Vagina (tissue), 2 donors: Measurements from ENCODE around the gene SULT1C3. TPM values are rescaled to one million over a fixed set of nuclear protein-coding genes. Genes with fewer than 3 reads are reported as not detected.

ENCODE experiments used
- DNase-seq, 2 donors: peaks; one replicate each; pipeline ENCODE4 v3.0.0-alpha.2; 2017; ENCODE audit errors: extremely low spot score in 2 of 2
- H3K27ac ChIP-seq: fragments of 200-600 bp; sonication (generic); one replicate; pipeline ENCODE4 v1.5.1; 2019
- H3K27me3 ChIP-seq: fragments of 200-600 bp; sonication (generic); one replicate; pipeline ENCODE4 v1.5.1; 2019
- H3K36me3 ChIP-seq, 2 donors: fragments of 200-600 bp; sonication (generic); one replicate each; pipeline ENCODE4 v1.5.1; 2017 to 2019
- H3K4me1 ChIP-seq: fragments of 200-600 bp; sonication (generic); one replicate; pipeline ENCODE4 v1.5.1; 2019
- H3K4me3 ChIP-seq, 2 donors: fragments of 200-600 bp; sonication (generic); 1 replicate in 1 of 2; 2 replicates in 1 of 2; pipeline ENCODE4 v1.5.1; 2016 to 2019
- H3K9me3 ChIP-seq: fragments of 200-600 bp; sonication (generic); one replicate; pipeline ENCODE4 v1.5.1; 2019
- POLR2A ChIP-seq, 2 donors: fragments of 450-650 bp; IDR thresholded peaks; one replicate each; pipeline ENCODE4 v1.6.1; 2017; ENCODE audit warnings: antibody characterized with exemption in 2 of 2, mild to moderate bottlenecking in 2 of 2, moderate library complexity in 2 of 2
- POLR2AphosphoS5 ChIP-seq, 2 donors: sonication (generic); formaldehyde crosslinking; IDR thresholded peaks; one replicate each; pipeline ENCODE4 v1.9.0; 2017; ENCODE audit warnings: antibody characterized with exemption in 2 of 2, mild to moderate bottlenecking in 2 of 2, low read depth in 1 of 2; ENCODE audit not compliant: insufficient read depth in 1 of 2
- intact Hi-C: fragments of 100-400 bp; cut with DNase I; formaldehyde crosslinking; loops from one replicate; pipeline ENCODE4 v1.15.1; 2023
- total RNA-seq: library from RNA; depleted of rRNA; stranded (reverse); fragments of >200 nt; gene quantifications from one replicate; pipeline ENCODE4 v1.2.3, GENCODE V29; 2016
- TF ChIP-seq, protein P1 (sequence below), 3 experiments: fragments of 450-650 bp in 2 of 3; fragments of 200-600 bp in 1 of 3; sonication (generic) in 1 of 3; IDR thresholded peaks; one replicate each; pipeline ENCODE4 v1.5.1; 2017 to 2019; ENCODE audit warnings: antibody characterized with exemption in 3 of 3, mild to moderate bottlenecking in 2 of 3, moderate library complexity in 2 of 3

SULT1C3 gene
- not detected for total RNA-seq

DNA sequence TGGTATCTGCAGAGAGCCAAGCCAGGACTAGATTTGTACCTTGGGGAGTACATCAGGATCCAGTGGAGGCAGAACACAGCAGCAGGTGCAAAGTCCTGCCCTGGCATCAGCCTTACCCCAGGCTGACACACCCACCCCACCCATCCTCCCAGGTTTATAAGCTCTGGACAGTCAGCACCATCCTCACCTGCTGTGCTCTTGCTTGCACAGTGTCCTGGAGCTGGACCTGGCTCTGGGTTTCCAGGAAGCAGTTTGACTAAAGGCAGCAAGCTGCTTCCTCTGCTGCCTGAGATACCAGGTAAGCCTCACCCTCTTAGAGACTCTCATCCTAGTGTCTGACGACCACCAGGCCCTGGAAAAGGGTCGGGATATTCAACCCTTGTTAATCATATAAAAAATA lies at the start of gene SULT1C3:
Gene SULT1C3 (plus strand): TSS at position 183 of the 400 bp plus-strand sequence. CDS start 7,227 bp downstream, outside the sequence.
- no peak within 1 kb of the TSS for H3K27ac ChIP-seq
- TF ChIP-seq, protein P1, sequence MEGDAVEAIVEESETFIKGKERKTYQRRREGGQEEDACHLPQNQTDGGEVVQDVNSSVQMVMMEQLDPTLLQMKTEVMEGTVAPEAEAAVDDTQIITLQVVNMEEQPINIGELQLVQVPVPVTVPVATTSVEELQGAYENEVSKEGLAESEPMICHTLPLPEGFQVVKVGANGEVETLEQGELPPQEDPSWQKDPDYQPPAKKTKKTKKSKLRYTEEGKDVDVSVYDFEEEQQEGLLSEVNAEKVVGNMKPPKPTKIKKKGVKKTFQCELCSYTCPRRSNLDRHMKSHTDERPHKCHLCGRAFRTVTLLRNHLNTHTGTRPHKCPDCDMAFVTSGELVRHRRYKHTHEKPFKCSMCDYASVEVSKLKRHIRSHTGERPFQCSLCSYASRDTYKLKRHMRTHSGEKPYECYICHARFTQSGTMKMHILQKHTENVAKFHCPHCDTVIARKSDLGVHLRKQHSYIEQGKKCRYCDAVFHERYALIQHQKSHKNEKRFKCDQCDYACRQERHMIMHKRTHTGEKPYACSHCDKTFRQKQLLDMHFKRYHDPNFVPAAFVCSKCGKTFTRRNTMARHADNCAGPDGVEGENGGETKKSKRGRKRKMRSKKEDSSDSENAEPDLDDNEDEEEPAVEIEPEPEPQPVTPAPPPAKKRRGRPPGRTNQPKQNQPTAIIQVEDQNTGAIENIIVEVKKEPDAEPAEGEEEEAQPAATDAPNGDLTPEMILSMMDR (IDR thresholded peaks at IDR 0.05) = no peak
- TF ChIP-seq POLR2A (IDR thresholded peaks at IDR 0.05) = no peak
- TF ChIP-seq POLR2AphosphoS5 (IDR thresholded peaks at IDR 0.05; ENCODE audit: insufficient read depth in 1 of 2, low read depth in 1 of 2) = no peak

DNA sequence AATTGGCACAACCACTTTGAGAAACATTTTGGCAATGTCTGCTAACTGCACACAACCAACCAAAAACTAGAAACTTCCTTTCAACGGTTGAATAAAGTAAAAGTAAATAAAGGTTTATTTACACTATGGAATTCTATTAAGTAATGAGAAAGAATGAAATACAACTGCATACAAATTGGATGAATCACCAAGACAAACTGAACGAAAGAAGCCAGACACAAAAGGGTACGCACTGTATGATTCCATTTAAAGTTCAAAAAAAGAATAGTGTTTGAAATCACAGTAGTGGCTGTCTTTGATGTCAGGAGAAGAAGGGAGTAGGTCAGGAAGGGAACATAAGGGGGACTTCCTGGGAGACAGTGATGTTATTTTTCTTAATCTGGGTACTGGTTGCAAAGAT lies 46.5 kb upstream of the SULT1C3 start:
- intact Hi-C loops = no loop called here
- Histone ChIP-seq H3K27me3 (no peaks in the 10 kb centered on the region), H3K36me3 (no peaks in the 10 kb centered on the region), H3K4me3 (no peak overlapping the region), H3K4me1 (no peaks in the 10 kb centered on the region), H3K27ac (no peak overlapping the region), H3K9me3 (no peaks in the 10 kb centered on the region)
- no peak for DNase-seq
- TF ChIP-seq POLR2A (IDR thresholded peaks at IDR 0.05) (no peak), POLR2AphosphoS5 (IDR thresholded peaks at IDR 0.05; ENCODE audit: insufficient read depth in 1 of 2, low read depth in 1 of 2) (no peak)
- TF ChIP-seq, protein P1 (IDR thresholded peaks at IDR 0.05) = no peak

More for the DNA sequence above, at the start of gene SULT1C3:
- Histone ChIP-seq H3K4me1 (no peaks in the 10 kb centered on the region), H3K36me3 (no peaks in the 10 kb centered on the region), H3K27me3 (no peaks in the 10 kb centered on the region), H3K4me3 (no peak within 1 kb of the TSS), H3K9me3 (no peaks in the 10 kb centered on the region)
- intact Hi-C loops = no loop called here
- DNase-seq = no peak

DNA sequence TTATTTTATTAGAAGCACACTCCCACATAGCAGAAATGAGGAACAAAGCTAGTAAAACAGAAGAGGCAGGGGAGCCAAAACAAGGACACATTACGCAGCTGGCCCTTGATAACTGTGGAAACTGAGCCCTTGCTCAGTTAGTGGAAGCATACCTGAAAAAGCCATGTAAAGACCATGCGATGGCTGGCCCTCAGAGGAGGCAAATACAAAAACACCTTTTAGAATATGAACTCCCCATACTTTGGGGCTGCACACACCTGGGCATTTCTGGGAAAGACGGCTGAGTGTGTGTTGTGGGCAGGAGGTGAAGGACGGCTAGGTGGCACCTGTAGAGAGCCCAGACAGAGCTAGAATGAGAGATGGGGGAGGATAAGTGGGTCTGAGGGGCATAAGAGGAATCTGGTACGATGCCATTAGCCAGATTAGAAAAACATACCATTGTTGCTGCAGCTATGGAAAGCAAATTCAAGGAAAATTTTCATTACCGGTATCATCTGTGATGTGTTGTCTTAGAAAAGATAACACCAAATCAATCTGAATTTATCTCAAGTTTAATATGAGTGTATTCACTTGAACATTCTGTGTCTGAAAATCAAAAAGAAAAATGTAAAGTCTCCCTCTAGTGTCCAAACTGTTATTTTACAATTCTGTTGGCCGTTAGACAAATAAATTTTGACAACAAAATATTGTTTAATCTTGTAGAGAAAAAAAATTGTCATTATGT lies 45.2 kb upstream of the SULT1C3 start:
- no peaks in the 10 kb centered on the region for H3K9me3 ChIP-seq
- no peaks in the 10 kb centered on the region for H3K4me1 ChIP-seq
- intact Hi-C loops = no loop called here
- DNase-seq = no peak
- TF ChIP-seq POLR2A (IDR thresholded peaks at IDR 0.05) = no peak
- TF ChIP-seq POLR2AphosphoS5 (IDR thresholded peaks at IDR 0.05; ENCODE audit: insufficient read depth in 1 of 2, low read depth in 1 of 2) = no peak
- TF ChIP-seq, protein P1 (IDR thresholded peaks at IDR 0.05) = no peak
- H3K36me3 ChIP-seq = no peaks in the 10 kb centered on the region
- no peak overlapping the region for H3K4me3 ChIP-seq
- H3K27ac ChIP-seq = no peak overlapping the region
- H3K27me3 ChIP-seq = no peaks in the 10 kb centered on the region

DNA sequence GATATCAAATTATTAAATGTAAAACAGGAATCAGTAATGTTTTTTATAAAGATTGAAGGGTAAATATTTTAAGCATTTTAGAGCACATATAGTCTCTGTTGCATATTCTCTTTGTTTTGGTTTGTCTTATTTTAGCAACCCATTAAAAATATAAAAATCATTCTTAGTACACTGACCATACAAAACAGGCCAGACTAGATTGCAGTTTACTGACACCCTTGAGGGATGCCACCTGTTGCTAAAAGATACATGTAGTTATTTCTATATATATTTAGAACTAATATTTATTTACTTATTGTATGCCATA lies 44.7 kb upstream of the SULT1C3 start:
- Histone ChIP-seq H3K36me3 (no peaks in the 10 kb centered on the region), H3K27me3 (no peaks in the 10 kb centered on the region), H3K4me1 (no peaks in the 10 kb centered on the region), H3K4me3 (no peak overlapping the region), H3K27ac (no peak overlapping the region), H3K9me3 (no peaks in the 10 kb centered on the region)
- intact Hi-C loops = no loop called here
- no peak for DNase-seq
- no peak for TF ChIP-seq POLR2AphosphoS5 (IDR thresholded peaks at IDR 0.05; ENCODE audit: insufficient read depth in 1 of 2, low read depth in 1 of 2)
- TF ChIP-seq, protein P1 (IDR thresholded peaks at IDR 0.05) = no peak
- no peak for TF ChIP-seq POLR2A (IDR thresholded peaks at IDR 0.05)

DNA sequence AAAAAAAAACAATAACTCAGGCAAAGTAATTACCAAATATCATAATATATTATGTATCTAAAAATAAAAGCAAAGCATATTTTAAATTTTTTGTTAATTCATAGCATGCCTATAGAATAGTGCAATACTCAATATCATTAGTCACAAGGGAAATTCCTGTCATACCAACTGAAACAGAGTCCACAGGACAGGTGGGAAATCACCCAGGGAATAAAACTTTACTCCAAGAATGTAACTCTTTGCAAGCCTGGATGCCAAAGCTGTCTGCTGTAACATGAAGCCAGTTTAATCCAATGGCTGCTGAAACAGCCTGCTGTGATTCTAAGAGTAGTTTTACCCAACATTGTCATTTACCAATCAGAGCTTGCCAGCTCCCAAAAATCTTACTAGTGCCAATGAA lies 40.0 kb upstream of the SULT1C3 start:
- Histone ChIP-seq H3K27ac (no peak overlapping the region), H3K4me1 (no peaks in the 10 kb centered on the region), H3K36me3 (no peaks in the 10 kb centered on the region), H3K27me3 (no peaks in the 10 kb centered on the region), H3K4me3 (no peak overlapping the region), H3K9me3 (no peaks in the 10 kb centered on the region)
- DNase-seq = no peak
- TF ChIP-seq POLR2AphosphoS5 (IDR thresholded peaks at IDR 0.05; ENCODE audit: insufficient read depth in 1 of 2, low read depth in 1 of 2) = no peak
- TF ChIP-seq, protein P1 (IDR thresholded peaks at IDR 0.05) = no peak
- TF ChIP-seq POLR2A (IDR thresholded peaks at IDR 0.05) = no peak
- intact Hi-C loops = no loop called here
